ENCODE results near the gene TMEM176A. TPM values are rescaled to one million over a fixed set of nuclear protein-coding genes. Genes with fewer than 3 reads are reported as not detected.

The TMEM176A gene
- total RNA-seq, 1 donor from 2014 or later: 1.3 TPM

- DNase-seq: no peak
These were observed 825 bp downstream of the TMEM176A start for GRCh38 chr7:150801242-150801945.

GRCh38 chr7:150801946-150802771 lies 1.6 kb downstream of the TMEM176A start:
- Mint-ChIP-seq H3K9me3 (ENCODE audit: unreplicated experiment) (no peaks in the 10 kb centered on the region), H3K27ac (ENCODE audit: unreplicated experiment) (no peak overlapping the region), H3K4me3 (ENCODE audit: unreplicated experiment) (peak overlapping the region; percentile 69), H3K36me3 (ENCODE audit: unreplicated experiment) (peaks cover 15% of the 10 kb centered on the region), H3K4me1 (ENCODE audit: low read depth, unreplicated experiment) (peaks cover 2% of the 10 kb centered on the region), H3K27me3 (ENCODE audit: unreplicated experiment) (peaks cover 22% of the 10 kb centered on the region)
- TF ChIP-seq CTCF (IDR thresholded peaks at IDR 0.05; ENCODE audit: partially characterized antibody, unreplicated experiment): no peak
- no peak for DNase-seq

More at GRCh38 chr7:150801242-150801945, 825 bp downstream of the TMEM176A start:
- H3K4me3 Mint-ChIP-seq (ENCODE audit: unreplicated experiment): peak overlapping the region; percentile 63
- H3K9me3 Mint-ChIP-seq (ENCODE audit: unreplicated experiment): no peaks in the 10 kb centered on the region
- peaks cover 11% of the 10 kb centered on the region for H3K36me3 Mint-ChIP-seq (ENCODE audit: unreplicated experiment)
- H3K27ac Mint-ChIP-seq (ENCODE audit: unreplicated experiment): no peak overlapping the region
- peaks cover 22% of the 10 kb centered on the region for H3K27me3 Mint-ChIP-seq (ENCODE audit: unreplicated experiment)
- no peak for TF ChIP-seq CTCF (IDR thresholded peaks at IDR 0.05; ENCODE audit: partially characterized antibody, unreplicated experiment)
- H3K4me1 Mint-ChIP-seq (ENCODE audit: low read depth, unreplicated experiment): peaks cover 2% of the 10 kb centered on the region

- Mint-ChIP-seq H3K9me3 (ENCODE audit: unreplicated experiment) (no peaks in the 10 kb centered on the region), H3K36me3 (ENCODE audit: unreplicated experiment) (peaks cover 15% of the 10 kb centered on the region), H3K4me1 (ENCODE audit: low read depth, unreplicated experiment) (peaks cover 2% of the 10 kb centered on the region), H3K27ac (ENCODE audit: unreplicated experiment) (no peak overlapping the region), H3K27me3 (ENCODE audit: unreplicated experiment) (peaks cover 23% of the 10 kb centered on the region), H3K4me3 (ENCODE audit: unreplicated experiment) (no peak overlapping the region)
- DNase-seq: no peak
- no peak for TF ChIP-seq CTCF (IDR thresholded peaks at IDR 0.05; ENCODE audit: partially characterized antibody, unreplicated experiment)
These were observed 2.7 kb downstream of the TMEM176A start for GRCh38 chr7:150803161-150803860.

GRCh38 chr7:150804802-150805201 lies 4.2 kb downstream of the TMEM176A start:
- H3K27me3 Mint-ChIP-seq (ENCODE audit: unreplicated experiment): peaks cover 15% of the 10 kb centered on the region
- H3K4me1 Mint-ChIP-seq (ENCODE audit: low read depth, unreplicated experiment): peaks cover 2% of the 10 kb centered on the region
- no peak overlapping the region for H3K4me3 Mint-ChIP-seq (ENCODE audit: unreplicated experiment)
- no peaks in the 10 kb centered on the region for H3K9me3 Mint-ChIP-seq (ENCODE audit: unreplicated experiment)
- no peak overlapping the region for H3K27ac Mint-ChIP-seq (ENCODE audit: unreplicated experiment)
- peaks cover 10% of the 10 kb centered on the region for H3K36me3 Mint-ChIP-seq (ENCODE audit: unreplicated experiment)
- DNase-seq: no peak
- TF ChIP-seq CTCF (IDR thresholded peaks at IDR 0.05; ENCODE audit: partially characterized antibody, unreplicated experiment): no peak
